Loucy (cell line): Measurements from ENCODE around the gene HEATR5B.

ENCODE experiments used
- EZH2phosphoT487 ChIP-seq: fragments of 200-600 bp; IDR thresholded peaks from 2 replicates; pipeline ENCODE4 v1.6.1; 2018; ENCODE audit warnings: antibody characterized with exemption, mild to moderate bottlenecking, moderate library complexity, borderline replicate concordance
- TF ChIP-seq, protein P1 (sequence below): fragments of 200-600 bp; sonication (generic); conservative IDR thresholded peaks from 2 replicates; pipeline ENCODE4 v1.5.1; 2014; ENCODE audit warnings: mild to moderate bottlenecking, antibody characterized with exemption, low read length

- TF ChIP-seq, protein P1, sequence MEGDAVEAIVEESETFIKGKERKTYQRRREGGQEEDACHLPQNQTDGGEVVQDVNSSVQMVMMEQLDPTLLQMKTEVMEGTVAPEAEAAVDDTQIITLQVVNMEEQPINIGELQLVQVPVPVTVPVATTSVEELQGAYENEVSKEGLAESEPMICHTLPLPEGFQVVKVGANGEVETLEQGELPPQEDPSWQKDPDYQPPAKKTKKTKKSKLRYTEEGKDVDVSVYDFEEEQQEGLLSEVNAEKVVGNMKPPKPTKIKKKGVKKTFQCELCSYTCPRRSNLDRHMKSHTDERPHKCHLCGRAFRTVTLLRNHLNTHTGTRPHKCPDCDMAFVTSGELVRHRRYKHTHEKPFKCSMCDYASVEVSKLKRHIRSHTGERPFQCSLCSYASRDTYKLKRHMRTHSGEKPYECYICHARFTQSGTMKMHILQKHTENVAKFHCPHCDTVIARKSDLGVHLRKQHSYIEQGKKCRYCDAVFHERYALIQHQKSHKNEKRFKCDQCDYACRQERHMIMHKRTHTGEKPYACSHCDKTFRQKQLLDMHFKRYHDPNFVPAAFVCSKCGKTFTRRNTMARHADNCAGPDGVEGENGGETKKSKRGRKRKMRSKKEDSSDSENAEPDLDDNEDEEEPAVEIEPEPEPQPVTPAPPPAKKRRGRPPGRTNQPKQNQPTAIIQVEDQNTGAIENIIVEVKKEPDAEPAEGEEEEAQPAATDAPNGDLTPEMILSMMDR: no peak
- no peak for TF ChIP-seq EZH2phosphoT487
These were observed 23.0 kb downstream of the HEATR5B start for GRCh38 chr2:37061013-37061711.
